SK-N-SH (cell line): ENCODE data around the gene UBR1. TPM values are rescaled to one million over a fixed set of nuclear protein-coding genes. Genes with fewer than 3 reads are reported as not detected.

ENCODE experiments used
- CTCF ChIA-PET: fragments of 300-600, 350-600 bp; formaldehyde crosslinking; extraction: SDS; loops from one replicate; lab custom pipeline; 2021; lab: Yijun Ruan, JAX
- POLR2A ChIA-PET: fragments of 350-600 bp; sonication (Branson Sonifier 250); formaldehyde crosslinking; extraction: SDS; loops from one replicate; lab custom pipeline; 2020; ENCODE audit warnings: antibody characterized with exemption, inconsistent platforms; lab: Yijun Ruan, JAX
- DNase-seq: peaks from one replicate; pipeline ENCODE4 v3.0.0; 2012
- H2AFZ ChIP-seq: fragments of 200-600 bp; sonication (generic); 2 replicates; pipeline ENCODE4 v1.8.1; 2016; ENCODE audit warnings: antibody characterized with exemption, mild to moderate bottlenecking, low read depth
- H3F3A ChIP-seq: fragments of 200-600 bp; sonication (generic); replicated peaks from 2 replicates; pipeline ENCODE3; 2016; ENCODE audit warnings: antibody characterized with exemption, mild to moderate bottlenecking; ENCODE audit not compliant: insufficient read depth
- H3K27ac ChIP-seq, 2 experiments: fragments of 200-500 bp in 1 of 2; fragments of 200-600 bp in 1 of 2; sonication (Bioruptor generic) in 1 of 2; sonication (generic), shearing (Covaris generic) in 1 of 2; 2 replicates each; pipeline versions ENCODE4 v1.5.1 to v1.6.1; 2014 to 2016; ENCODE audit warnings: low read depth in 2 of 2, inconsistent platforms in 1 of 2, low read length in 1 of 2, mild to moderate bottlenecking in 1 of 2, mixed read lengths in 1 of 2
- H3K27me3 ChIP-seq: fragments of 200-600 bp; sonication (generic), shearing (Covaris generic); 2 replicates; pipeline ENCODE4 v1.6.1; 2016; ENCODE audit warnings: mixed run types; ENCODE audit not compliant: insufficient read depth
- H3K36me3 ChIP-seq, 2 experiments: fragments of 200-500 bp in 1 of 2; fragments of 200-600 bp in 1 of 2; sonication (Bioruptor generic) in 1 of 2; sonication (generic) in 1 of 2; replicated peaks in 1 of 2; 2 replicates each; pipeline versions ENCODE3 to v1.5.1; 2014 to 2016; ENCODE audit warnings: low read length in 1 of 2, mild to moderate bottlenecking in 1 of 2; ENCODE audit not compliant: insufficient read depth in 2 of 2, control insufficient read depth in 1 of 2
- H3K4me1 ChIP-seq, 2 experiments: fragments of 200-500 bp in 1 of 2; fragments of 200-600 bp in 1 of 2; sonication (Bioruptor generic) in 1 of 2; sonication (generic), shearing (Covaris generic) in 1 of 2; 2 replicates each; pipeline versions ENCODE4 v1.5.1 to v1.6.1; 2014 to 2016; ENCODE audit warnings: low read depth in 1 of 2, low read length in 1 of 2, mixed run types in 1 of 2; ENCODE audit not compliant: insufficient read depth in 2 of 2, control insufficient read depth in 1 of 2
- H3K4me2 ChIP-seq: fragments of 200-600 bp; sonication (generic), shearing (Covaris generic); 2 replicates; pipeline ENCODE4 v1.6.1; 2017; ENCODE audit warnings: mixed run types
- H3K4me3 ChIP-seq, 2 experiments: fragments of 200-500 bp in 1 of 2; fragments of 200-600 bp in 1 of 2; sonication (Bioruptor generic) in 1 of 2; sonication (generic), shearing (Covaris generic) in 1 of 2; 2 replicates each; pipeline versions ENCODE4 v1.5.1 to v1.8.1; 2014 to 2016; ENCODE audit warnings: low read depth in 2 of 2, inconsistent platforms in 1 of 2, low read length in 1 of 2, mild to moderate bottlenecking in 1 of 2, mixed read lengths in 1 of 2, moderate library complexity in 1 of 2
- H3K79me2 ChIP-seq: fragments of 200-600 bp; sonication (generic); 2 replicates; pipeline ENCODE4 v1.8.1; 2017; ENCODE audit warnings: mild to moderate bottlenecking; ENCODE audit not compliant: insufficient read depth
- H3K9ac ChIP-seq: fragments of 200-600 bp; sonication (generic); 2 replicates; pipeline ENCODE4 v1.6.1; 2017; ENCODE audit warnings: mixed run types
- H3K9me2 ChIP-seq: fragments of 200-600 bp; sonication (generic); 2 replicates; pipeline ENCODE4 v1.6.1; 2017; ENCODE audit warnings: mixed run types
- H3K9me3 ChIP-seq: fragments of 200-600 bp; sonication (generic); 2 replicates; pipeline ENCODE4 v1.6.1; 2017; ENCODE audit warnings: mixed run types, mild to moderate bottlenecking, moderate library complexity
- H4K20me1 ChIP-seq: fragments of 200-600 bp; sonication (generic); 2 replicates; pipeline ENCODE4 v1.6.1; 2017; ENCODE audit warnings: mild to moderate bottlenecking, mixed run types; ENCODE audit not compliant: insufficient read depth
- FOXM1 ChIP-seq: IDR thresholded peaks from 2 replicates; pipeline ENCODE4 v1.4.0; 2012; ENCODE audit warnings: low read depth, mild to moderate bottlenecking
- IRF3 ChIP-seq: fragments of 150-350 bp; IDR thresholded peaks from 2 replicates; pipeline ENCODE4 v1.6.1; 2016; ENCODE audit warnings: mild to moderate bottlenecking, low read depth, low read length
- NRF1 ChIP-seq: IDR thresholded peaks from 2 replicates; pipeline ENCODE4 v1.6.1; 2012; ENCODE audit warnings: low read depth, mild to moderate bottlenecking, low read length
- REST ChIP-seq: IDR thresholded peaks from 2 replicates; pipeline ENCODE4 v1.6.1; 2012; ENCODE audit warnings: mild to moderate bottlenecking, low read depth, low read length, moderate library complexity
- SIN3A ChIP-seq: IDR thresholded peaks from 2 replicates; pipeline ENCODE4 v1.6.1; 2012; ENCODE audit warnings: low read depth, mild to moderate bottlenecking, low read length, moderate library complexity, borderline replicate concordance
- SMC3 ChIP-seq: IDR thresholded peaks from 2 replicates; pipeline ENCODE4 v1.6.1; 2012; ENCODE audit warnings: low read depth, low read length, improper control_type of control experiment
- YY1 ChIP-seq: IDR thresholded peaks from 2 replicates; pipeline ENCODE4 v1.4.0; 2012; ENCODE audit warnings: low read depth, mild to moderate bottlenecking
- ZBTB33 ChIP-seq: IDR thresholded peaks from 2 replicates; pipeline ENCODE4 v1.4.0; 2012; ENCODE audit warnings: low read depth, borderline replicate concordance
- WGBS: methylation state at CpG from one replicate; pipeline ENCODE4 v1.1.6; 2017; ENCODE audit warnings: low lambda C conversion rate; 5-methylcytosine and 5-hydroxymethylcytosine counted together
- polyA plus RNA-seq, 3 experiments: library from polyadenylated mRNA; depleted of rRNA; stranded (reverse); fragments of >200 nt; gene quantifications; 2 replicates each; pipeline ENCODE4 v1.2.3, GENCODE V29; 2012
- TF ChIP-seq, protein P1 (sequence below): IDR thresholded peaks from 2 replicates; pipeline ENCODE4 v1.4.0; 2012; ENCODE audit warnings: low read depth, borderline replicate concordance
- TF ChIP-seq, protein P2 (sequence below): IDR thresholded peaks from 2 replicates; pipeline ENCODE4; 2012

Gene UBR1
- polyA plus RNA-seq, 1 of the 3 experiments (the other 2 are of a cell fraction), result 3.7 TPM

- 95% methylated on average over 2 of the region's 2 CpGs for WGBS
- no peaks in the 10 kb centered on the region; the same call in 1 of the 2 replicates for H3K9me3 ChIP-seq
- H3F3A ChIP-seq, result no peaks in the 10 kb centered on the region
- CTCF ChIA-PET, result no interaction called here
- H2AFZ ChIP-seq, result no peak overlapping the region
- H3K27me3 ChIP-seq, result no peaks in the 10 kb centered on the region
- H3K4me2 ChIP-seq, result no peak overlapping the region
- H3K4me1 ChIP-seq, result no peaks in the 10 kb centered on the region
- no peaks in the 10 kb centered on the region for H3K79me2 ChIP-seq
- no peaks in the 10 kb centered on the region for H3K9me2 ChIP-seq
- POLR2A ChIA-PET, result no interaction called here
- TF ChIP-seq, protein P1, sequence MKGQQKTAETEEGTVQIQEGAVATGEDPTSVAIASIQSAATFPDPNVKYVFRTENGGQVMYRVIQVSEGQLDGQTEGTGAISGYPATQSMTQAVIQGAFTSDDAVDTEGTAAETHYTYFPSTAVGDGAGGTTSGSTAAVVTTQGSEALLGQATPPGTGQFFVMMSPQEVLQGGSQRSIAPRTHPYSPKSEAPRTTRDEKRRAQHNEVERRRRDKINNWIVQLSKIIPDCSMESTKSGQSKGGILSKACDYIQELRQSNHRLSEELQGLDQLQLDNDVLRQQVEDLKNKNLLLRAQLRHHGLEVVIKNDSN, result no peak
- TF ChIP-seq SIN3A, result no peak
- no peak for TF ChIP-seq NRF1
- TF ChIP-seq, protein P2, sequence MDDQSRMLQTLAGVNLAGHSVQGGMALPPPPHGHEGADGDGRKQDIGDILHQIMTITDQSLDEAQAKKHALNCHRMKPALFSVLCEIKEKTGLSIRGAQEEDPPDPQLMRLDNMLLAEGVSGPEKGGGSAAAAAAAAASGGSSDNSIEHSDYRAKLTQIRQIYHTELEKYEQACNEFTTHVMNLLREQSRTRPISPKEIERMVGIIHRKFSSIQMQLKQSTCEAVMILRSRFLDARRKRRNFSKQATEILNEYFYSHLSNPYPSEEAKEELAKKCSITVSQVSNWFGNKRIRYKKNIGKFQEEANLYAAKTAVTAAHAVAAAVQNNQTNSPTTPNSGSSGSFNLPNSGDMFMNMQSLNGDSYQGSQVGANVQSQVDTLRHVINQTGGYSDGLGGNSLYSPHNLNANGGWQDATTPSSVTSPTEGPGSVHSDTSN, result no peak
- no peak for TF ChIP-seq REST
- TF ChIP-seq FOXM1, result no peak
- no peak overlapping the region for H3K9ac ChIP-seq
- no peak overlapping the region for H3K27ac ChIP-seq
- H3K36me3 ChIP-seq, result peaks cover 41 to 68% of the 10 kb centered on the region in 2 experiments
- no peaks in the 10 kb centered on the region for H4K20me1 ChIP-seq
- H3K4me3 ChIP-seq, result no peak overlapping the region
- DNase-seq, result no peak
These were observed 131.5 kb downstream of the UBR1 start for GRCh38 chr15:42974202-42974862.

DNA sequence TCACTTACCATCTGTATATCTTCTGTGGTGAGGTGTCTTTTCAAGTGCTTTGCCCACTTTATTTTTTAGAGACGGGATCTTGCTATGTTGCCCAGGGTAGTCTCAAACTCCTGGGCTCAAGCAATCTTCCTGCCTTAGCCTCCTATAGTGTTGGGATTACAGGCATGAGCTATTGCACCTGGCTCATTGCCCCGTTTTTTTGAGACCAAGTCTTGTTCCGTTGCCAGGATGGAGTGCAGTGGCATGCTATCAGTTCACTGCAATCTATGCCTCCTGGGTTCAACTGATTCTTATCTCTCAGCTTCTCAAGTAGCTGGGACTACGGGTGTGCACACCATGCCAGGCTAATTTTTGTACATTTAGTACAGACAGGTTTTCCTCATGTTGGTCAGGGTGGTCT lies 132.7 kb downstream of the UBR1 start:
- 98% methylated on average over 4 of the region's 4 CpGs for WGBS
- Histone ChIP-seq H3K79me2 (no peaks in the 10 kb centered on the region), H3K9me2 (no peaks in the 10 kb centered on the region), H3K27me3 (no peaks in the 10 kb centered on the region), H3K9me3 (no peaks in the 10 kb centered on the region; the same call in 1 of the 2 replicates), H3K27ac (no peak overlapping the region), H3K4me3 (no peak overlapping the region), H4K20me1 (no peaks in the 10 kb centered on the region), H3K9ac (no peak overlapping the region), H3K36me3 (peaks cover 41 to 70% of the 10 kb centered on the region in 2 experiments), H3F3A (no peaks in the 10 kb centered on the region), H3K4me1 (no peaks in the 10 kb centered on the region), H2AFZ (no peak overlapping the region), H3K4me2 (no peak overlapping the region)
- no peak for DNase-seq
- TF ChIP-seq NRF1 (no peak), ZBTB33 (no peak), IRF3 (no peak), SMC3 (no peak), YY1 (no peak)
- ChIA-PET CTCF (no interaction called here), POLR2A (no interaction called here)
